A673 (cell line): ENCODE results near the gene EIF2AK3.

Source experiments
- CTCF ChIP-seq: fragments of 300-800, 200-600 bp; sonication (generic); conservative IDR thresholded peaks from 2 replicates; pipeline ENCODE4 v1.5.1; 2017; ENCODE audit warnings: low read depth, mild to moderate bottlenecking, antibody characterized with exemption, low read length, moderate library complexity, mixed read lengths
- EZH2 ChIP-seq: fragments of 200-600 bp; sonication (generic); IDR thresholded peaks from 2 replicates; pipeline ENCODE4 v1.6.1; 2017; ENCODE audit warnings: borderline replicate concordance, low read depth, mild to moderate bottlenecking, mixed read lengths, antibody characterized with exemption, low read length; ENCODE audit not compliant: poor library complexity, severe bottlenecking

- no peak for TF ChIP-seq EZH2
- no peak for TF ChIP-seq CTCF
These were observed 5.3 kb upstream of the EIF2AK3 start for GRCh38 chr2:88632569-88632968.
